ENCODE results near the gene PCDHGA8.
"Not testable (repeated sequence)": the region's sequence is repeated elsewhere in the genome, so short reads cannot be mapped to it uniquely, and the experiment has no call there.

PCDHGA8 gene

DNA sequence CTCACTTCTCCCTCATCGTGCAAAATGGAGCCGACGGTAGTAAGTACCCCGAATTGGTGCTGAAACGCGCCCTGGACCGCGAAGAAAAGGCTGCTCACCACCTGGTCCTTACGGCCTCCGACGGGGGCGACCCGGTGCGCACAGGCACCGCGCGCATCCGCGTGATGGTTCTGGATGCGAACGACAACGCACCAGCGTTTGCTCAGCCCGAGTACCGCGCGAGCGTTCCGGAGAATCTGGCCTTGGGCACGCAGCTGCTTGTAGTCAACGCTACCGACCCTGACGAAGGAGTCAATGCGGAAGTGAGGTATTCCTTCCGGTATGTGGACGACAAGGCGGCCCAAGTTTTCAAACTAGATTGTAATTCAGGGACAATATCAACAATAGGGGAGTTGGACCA is 38.9 kb downstream of the PCDHGA8 start:
- Histone ChIP-seq H3K9me2 (replicated peaks; ENCODE audit: insufficient read depth, low read length) (no peaks in the 10 kb centered on the region), H2AFZ (ENCODE audit: low read depth, low read length, severe bottlenecking) (no peak overlapping the region), H3K4me2 (ENCODE audit: low read depth, low read length, poor library complexity, severe bottlenecking) (no peak overlapping the region), H3F3A (ENCODE audit: insufficient read depth) (no peaks in the 10 kb centered on the region), H3K27ac (ENCODE audit: low read depth, low read length) (no peak overlapping the region), H3K36me3 (ENCODE audit: low read length) (no peaks in the 10 kb centered on the region; the same call in 1 of the 2 replicates), H3K9ac (ENCODE audit: low read length) (no peak overlapping the region), H3K9me3 (ENCODE audit: insufficient read depth, low read length) (peaks cover 11% of the 10 kb centered on the region; the same call in 1 of the 2 replicates), H3K4me3 (ENCODE audit: insufficient read depth, low read length, poor library complexity, severe bottlenecking) (no peak overlapping the region), H4K20me1 (ENCODE audit: low read depth, low read length) (no peaks in the 10 kb centered on the region), H3K79me2 (ENCODE audit: insufficient read depth, low read length) (no peaks in the 10 kb centered on the region), H3K27me3 (ENCODE audit: low read length) (no peaks in the 10 kb centered on the region)
- TF ChIP-seq, protein P1, sequence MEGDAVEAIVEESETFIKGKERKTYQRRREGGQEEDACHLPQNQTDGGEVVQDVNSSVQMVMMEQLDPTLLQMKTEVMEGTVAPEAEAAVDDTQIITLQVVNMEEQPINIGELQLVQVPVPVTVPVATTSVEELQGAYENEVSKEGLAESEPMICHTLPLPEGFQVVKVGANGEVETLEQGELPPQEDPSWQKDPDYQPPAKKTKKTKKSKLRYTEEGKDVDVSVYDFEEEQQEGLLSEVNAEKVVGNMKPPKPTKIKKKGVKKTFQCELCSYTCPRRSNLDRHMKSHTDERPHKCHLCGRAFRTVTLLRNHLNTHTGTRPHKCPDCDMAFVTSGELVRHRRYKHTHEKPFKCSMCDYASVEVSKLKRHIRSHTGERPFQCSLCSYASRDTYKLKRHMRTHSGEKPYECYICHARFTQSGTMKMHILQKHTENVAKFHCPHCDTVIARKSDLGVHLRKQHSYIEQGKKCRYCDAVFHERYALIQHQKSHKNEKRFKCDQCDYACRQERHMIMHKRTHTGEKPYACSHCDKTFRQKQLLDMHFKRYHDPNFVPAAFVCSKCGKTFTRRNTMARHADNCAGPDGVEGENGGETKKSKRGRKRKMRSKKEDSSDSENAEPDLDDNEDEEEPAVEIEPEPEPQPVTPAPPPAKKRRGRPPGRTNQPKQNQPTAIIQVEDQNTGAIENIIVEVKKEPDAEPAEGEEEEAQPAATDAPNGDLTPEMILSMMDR (IDR thresholded peaks at IDR 0.05; ENCODE audit: insufficient read depth, low read length, poor library complexity, severe bottlenecking), result no peak
- no peak for TF ChIP-seq EZH2phosphoT487 (conservative IDR thresholded peaks at IDR 0.05; ENCODE audit: low read length)

DNA sequence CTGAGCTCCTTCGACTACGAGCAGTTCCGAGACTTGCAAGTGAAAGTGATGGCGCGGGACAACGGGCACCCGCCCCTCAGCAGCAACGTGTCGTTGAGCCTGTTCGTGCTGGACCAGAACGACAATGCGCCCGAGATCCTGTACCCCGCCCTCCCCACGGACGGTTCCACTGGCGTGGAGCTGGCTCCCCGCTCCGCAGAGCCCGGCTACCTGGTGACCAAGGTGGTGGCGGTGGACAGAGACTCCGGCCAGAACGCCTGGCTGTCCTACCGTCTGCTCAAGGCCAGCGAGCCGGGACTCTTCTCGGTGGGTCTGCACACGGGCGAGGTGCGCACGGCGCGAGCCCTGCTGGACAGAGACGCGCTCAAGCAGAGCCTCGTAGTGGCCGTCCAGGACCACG is 39.9 kb downstream of the PCDHGA8 start:
- H3K36me3 ChIP-seq (ENCODE audit: low read length); H4K20me1 ChIP-seq (ENCODE audit: low read depth, low read length); H3K9me3 ChIP-seq (ENCODE audit: insufficient read depth, low read length); H3K27me3 ChIP-seq (ENCODE audit: low read length); H3K4me2 ChIP-seq (ENCODE audit: low read depth, low read length, poor library complexity, severe bottlenecking); H3K9me2 ChIP-seq (replicated peaks; ENCODE audit: insufficient read depth, low read length); H3K27ac ChIP-seq (ENCODE audit: low read depth, low read length); H3K4me3 ChIP-seq (ENCODE audit: insufficient read depth, low read length, poor library complexity, severe bottlenecking); H3F3A ChIP-seq (ENCODE audit: insufficient read depth); H2AFZ ChIP-seq (ENCODE audit: low read depth, low read length, severe bottlenecking); H3K9ac ChIP-seq (ENCODE audit: low read length); H3K79me2 ChIP-seq (ENCODE audit: insufficient read depth, low read length): not testable (repeated sequence)

DNA sequence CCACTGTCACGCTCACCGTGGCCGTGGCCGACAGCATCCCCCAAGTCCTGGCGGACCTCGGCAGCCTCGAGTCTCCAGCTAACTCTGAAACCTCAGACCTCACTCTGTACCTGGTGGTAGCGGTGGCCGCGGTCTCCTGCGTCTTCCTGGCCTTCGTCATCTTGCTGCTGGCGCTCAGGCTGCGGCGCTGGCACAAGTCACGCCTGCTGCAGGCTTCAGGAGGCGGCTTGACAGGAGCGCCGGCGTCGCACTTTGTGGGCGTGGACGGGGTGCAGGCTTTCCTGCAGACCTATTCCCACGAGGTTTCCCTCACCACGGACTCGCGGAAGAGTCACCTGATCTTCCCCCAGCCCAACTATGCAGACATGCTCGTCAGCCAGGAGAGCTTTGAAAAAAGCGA is 40.3 kb downstream of the PCDHGA8 start:
- not testable (repeated sequence) for H3K79me2 ChIP-seq (ENCODE audit: insufficient read depth, low read length); H3K36me3 ChIP-seq (ENCODE audit: low read length); H3K9ac ChIP-seq (ENCODE audit: low read length); H3K9me3 ChIP-seq (ENCODE audit: insufficient read depth, low read length); H3K4me2 ChIP-seq (ENCODE audit: low read depth, low read length, poor library complexity, severe bottlenecking); H3K9me2 ChIP-seq (replicated peaks; ENCODE audit: insufficient read depth, low read length); H3K4me3 ChIP-seq (ENCODE audit: insufficient read depth, low read length, poor library complexity, severe bottlenecking); H3F3A ChIP-seq (ENCODE audit: insufficient read depth); H3K27ac ChIP-seq (ENCODE audit: low read depth, low read length); H2AFZ ChIP-seq (ENCODE audit: low read depth, low read length, severe bottlenecking); H4K20me1 ChIP-seq (ENCODE audit: low read depth, low read length); H3K27me3 ChIP-seq (ENCODE audit: low read length)

DNA sequence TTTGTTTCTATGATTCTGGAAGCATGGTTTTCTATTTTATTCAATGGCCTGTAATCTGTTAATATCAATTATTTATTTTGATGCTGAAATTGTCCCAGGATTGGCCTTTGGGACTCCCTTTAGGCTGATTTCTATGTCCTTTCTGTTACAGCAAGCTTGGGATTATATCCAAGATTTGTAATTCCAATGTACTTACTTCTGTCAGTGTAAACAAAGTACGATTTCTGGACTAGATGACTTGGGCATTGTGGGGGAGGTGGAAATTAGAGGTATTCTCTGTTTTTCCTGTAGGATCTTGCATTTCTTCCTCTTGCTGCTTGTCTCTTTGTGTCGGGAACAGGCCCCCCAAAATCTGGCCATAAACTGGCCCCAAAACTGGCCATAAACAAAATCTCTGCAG is 41.6 kb downstream of the PCDHGA8 start:
- Histone ChIP-seq H3K9me3 (ENCODE audit: insufficient read depth, low read length) (peaks cover 6% of the 10 kb centered on the region; the same call in 1 of the 2 replicates), H3K9me2 (replicated peaks; ENCODE audit: insufficient read depth, low read length) (no peaks in the 10 kb centered on the region), H3K4me2 (ENCODE audit: low read depth, low read length, poor library complexity, severe bottlenecking) (no peak overlapping the region), H3K9ac (ENCODE audit: low read length) (no peak overlapping the region), H3K79me2 (ENCODE audit: insufficient read depth, low read length) (no peaks in the 10 kb centered on the region), H3K27me3 (ENCODE audit: low read length) (no peaks in the 10 kb centered on the region), H4K20me1 (ENCODE audit: low read depth, low read length) (no peaks in the 10 kb centered on the region), H2AFZ (ENCODE audit: low read depth, low read length, severe bottlenecking) (no peak overlapping the region), H3K4me3 (ENCODE audit: insufficient read depth, low read length, poor library complexity, severe bottlenecking) (no peak overlapping the region), H3K27ac (ENCODE audit: low read depth, low read length) (no peak overlapping the region), H3K36me3 (ENCODE audit: low read length) (no peaks in the 10 kb centered on the region; the same call in 1 of the 2 replicates), H3F3A (ENCODE audit: insufficient read depth) (no peaks in the 10 kb centered on the region)
- TF ChIP-seq EZH2phosphoT487 (conservative IDR thresholded peaks at IDR 0.05; ENCODE audit: low read length), result no peak
- TF ChIP-seq, protein P1 (IDR thresholded peaks at IDR 0.05; ENCODE audit: insufficient read depth, low read length, poor library complexity, severe bottlenecking), result no peak
